DND-41 (cell line): ENCODE measurements around the gene SNX20.

ENCODE experiments used
- CTCF ChIP-seq: IDR thresholded peaks from 2 replicates; pipeline ENCODE4 v1.5.1; 2012; ENCODE audit warnings: borderline replicate concordance, low read length, moderate library complexity, mild to moderate bottlenecking; ENCODE audit not compliant: poor library complexity, severe bottlenecking; ENCODE audit errors: extremely low read depth
- EZH2 ChIP-seq: IDR thresholded peaks from 3 replicates; pipeline ENCODE4 v1.6.1; 2012; ENCODE audit warnings: borderline replicate concordance, low read depth, mild to moderate bottlenecking, moderate library complexity, low read length, inconsistent platforms; ENCODE audit not compliant: severe bottlenecking

GRCh38 chr16:50674831-50675230 is 6.3 kb downstream of the SNX20 start:
- no peak for TF ChIP-seq CTCF
- no peak for TF ChIP-seq EZH2
